OCI-LY7 (cell line): ENCODE measurements around the gene SPTBN4. TPM values are rescaled to one million over a fixed set of nuclear protein-coding genes. Genes with fewer than 3 reads are reported as not detected.

Source experiments
- BruUV-seq: library from RNA; stranded (reverse); fragments of 400-500 nt; replicated peaks from 2 replicates; lab custom pipeline; 2021; lab: Mats Ljungman, UMichigan
- CTCF ChIA-PET: fragments of 300-600 bp; sonication (Branson Sonifier 250); formaldehyde crosslinking; loops from one replicate; lab custom pipeline; 2022; ENCODE audit warnings: antibody characterized with exemption; ENCODE audit not compliant: unreplicated experiment; lab: Charles Lee
- POLR2A ChIA-PET: fragments of 300-600 bp; sonication (Branson Sonifier 250); formaldehyde crosslinking; loops from one replicate; lab custom pipeline; 2022; ENCODE audit warnings: antibody characterized with exemption; lab: Charles Lee
- DNase-seq: peaks from one replicate; pipeline ENCODE4 v3.0.0-alpha.2; 2015; ENCODE audit warnings: low spot score
- H2AFZ ChIP-seq: fragments of 200-600 bp; sonication (generic), shearing (Covaris generic); 2 replicates; pipeline ENCODE4 v1.6.1; 2014; ENCODE audit warnings: mild to moderate bottlenecking, antibody characterized with exemption, low read length, moderate library complexity
- H3K27ac ChIP-seq: fragments of 200-600 bp; sonication (generic); 2 replicates; pipeline ENCODE4 v1.5.1; 2014; ENCODE audit warnings: mixed run types, low read depth, mild to moderate bottlenecking, moderate library complexity, low read length, inconsistent platforms; ENCODE audit not compliant: poor library complexity, severe bottlenecking
- H3K36me3 ChIP-seq: fragments of 200-600 bp; sonication (generic); 2 replicates; pipeline ENCODE4 v1.6.1; 2014; ENCODE audit warnings: mild to moderate bottlenecking, antibody characterized with exemption, low read length, moderate library complexity, mixed read lengths; ENCODE audit not compliant: insufficient read depth
- H3K4me1 ChIP-seq: fragments of 200-600 bp; sonication (generic); 2 replicates; pipeline ENCODE4 v1.5.1; 2014; ENCODE audit warnings: mild to moderate bottlenecking, low read length; ENCODE audit not compliant: insufficient read depth, poor library complexity, severe bottlenecking
- H3K4me2 ChIP-seq: fragments of 200-600 bp; sonication (generic); 2 replicates; pipeline ENCODE4 v1.6.1; 2014; ENCODE audit warnings: mild to moderate bottlenecking, low read length
- H3K4me3 ChIP-seq: fragments of 200-600 bp; sonication (generic); 2 replicates; pipeline ENCODE4 v1.5.1; 2014; ENCODE audit warnings: mild to moderate bottlenecking, low read depth, low read length; ENCODE audit not compliant: poor library complexity, severe bottlenecking
- H3K79me2 ChIP-seq: fragments of 200-600 bp; sonication (generic); 2 replicates; pipeline ENCODE4 v1.6.1; 2016; ENCODE audit warnings: low read depth, mild to moderate bottlenecking, low read length, moderate library complexity, mixed read lengths; ENCODE audit not compliant: insufficient read depth
- H3K9me2 ChIP-seq: fragments of 200-600 bp; sonication (generic); 2 replicates; pipeline ENCODE4 v1.6.1; 2016; ENCODE audit warnings: mild to moderate bottlenecking, low read length, mixed read lengths; ENCODE audit not compliant: insufficient read depth
- H3K9me3 ChIP-seq: fragments of 200-600 bp; sonication (generic); 2 replicates; pipeline ENCODE4 v1.6.1; 2014; ENCODE audit warnings: mild to moderate bottlenecking, mixed run types, low read length, mixed read lengths
- H4K20me1 ChIP-seq: fragments of 200-600 bp; sonication (generic); 2 replicates; pipeline ENCODE4 v1.6.1; 2014; ENCODE audit warnings: mild to moderate bottlenecking, antibody characterized with exemption, low read length, moderate library complexity, mixed read lengths; ENCODE audit not compliant: insufficient read depth
- CTCF ChIP-seq: fragments of 200-600 bp; sonication (generic); conservative IDR thresholded peaks from 2 replicates; pipeline ENCODE4 v1.5.1; 2014; ENCODE audit warnings: mild to moderate bottlenecking, antibody characterized with exemption, low read length, moderate library complexity, mixed read lengths
- EZH2phosphoT487 ChIP-seq: fragments of 200-600 bp; sonication (generic); IDR thresholded peaks from 2 replicates; pipeline ENCODE4 v1.6.1; 2018; ENCODE audit warnings: low read depth, borderline replicate concordance, mild to moderate bottlenecking, mixed run types, antibody characterized with exemption, low read length, moderate library complexity, mixed read lengths
- intact Hi-C: fragments of 100-400 bp; cut with micrococcal nuclease; formaldehyde crosslinking; loops from one replicate; pipeline ENCODE4 v1.10.0; 2022; ENCODE audit not compliant: unreplicated experiment
- total RNA-seq, 2 experiments: library from RNA; depleted of rRNA in 1 of 2; stranded (reverse); fragments of >200 nt in 1 of 2; shearing (Covaris generic) in 1 of 2; gene quantifications; 2 replicates each; pipeline ENCODE4 v1.2.3, GENCODE V29; 2014 to 2022

SPTBN4 gene
- total RNA-seq, 2 experiments from 2014 or later = 4.1 to 6.3 TPM

DNA sequence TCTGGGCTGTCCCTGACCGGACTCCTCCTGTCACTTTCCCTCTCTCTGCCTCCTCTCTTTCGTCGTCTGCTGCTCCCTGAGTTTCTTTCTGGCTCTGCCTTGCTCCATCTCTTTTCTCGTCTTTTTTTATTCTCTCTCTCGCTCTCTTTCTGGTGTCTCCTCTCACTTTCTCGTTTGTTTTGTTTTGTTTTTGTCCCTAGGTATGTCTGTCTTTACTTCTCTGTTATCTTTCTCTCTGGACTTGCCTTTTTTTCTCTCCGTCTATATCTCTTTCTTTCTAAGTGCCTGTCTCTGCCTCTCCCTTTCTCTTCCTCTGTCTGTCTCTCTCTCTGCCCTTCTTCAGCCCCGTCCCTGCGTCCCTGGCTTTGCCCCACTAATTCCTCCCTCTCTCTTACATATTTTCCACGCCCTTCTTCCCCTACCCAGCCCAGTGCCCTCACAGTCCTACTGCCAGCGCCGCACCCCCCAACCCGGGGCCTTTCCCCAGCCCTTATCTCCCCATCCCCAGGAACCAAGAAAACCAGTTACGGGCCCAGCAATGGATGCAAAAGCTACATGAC is 61.8 kb downstream of the SPTBN4 start:
- Histone ChIP-seq H3K4me1 (peaks cover 20% of the 10 kb centered on the region), H3K4me3 (no peak overlapping the region), H3K4me2 (peak overlapping the region; percentile 25; the same call in 1 of the 2 replicates), H3K27ac (no peak overlapping the region), H4K20me1 (no peaks in the 10 kb centered on the region), H3K79me2 (no peaks in the 10 kb centered on the region), H3K9me2 (no peaks in the 10 kb centered on the region), H2AFZ (peak overlapping the region; percentile 87; the same call in 1 of the 2 replicates), H3K9me3 (no peaks in the 10 kb centered on the region), H3K36me3 (no peaks in the 10 kb centered on the region)
- TF ChIP-seq CTCF = no peak
- no peak for TF ChIP-seq EZH2phosphoT487
- CTCF ChIA-PET = no interaction called here
- no peak for DNase-seq
- POLR2A ChIA-PET = no interaction called here
- intact Hi-C loops = loop anchor here (10.0 kb wide), 2 partner anchors 106 to 384 kb away; no protein-coding TSS in a partner anchor
- BruUV-seq = no TSS peak

DNA sequence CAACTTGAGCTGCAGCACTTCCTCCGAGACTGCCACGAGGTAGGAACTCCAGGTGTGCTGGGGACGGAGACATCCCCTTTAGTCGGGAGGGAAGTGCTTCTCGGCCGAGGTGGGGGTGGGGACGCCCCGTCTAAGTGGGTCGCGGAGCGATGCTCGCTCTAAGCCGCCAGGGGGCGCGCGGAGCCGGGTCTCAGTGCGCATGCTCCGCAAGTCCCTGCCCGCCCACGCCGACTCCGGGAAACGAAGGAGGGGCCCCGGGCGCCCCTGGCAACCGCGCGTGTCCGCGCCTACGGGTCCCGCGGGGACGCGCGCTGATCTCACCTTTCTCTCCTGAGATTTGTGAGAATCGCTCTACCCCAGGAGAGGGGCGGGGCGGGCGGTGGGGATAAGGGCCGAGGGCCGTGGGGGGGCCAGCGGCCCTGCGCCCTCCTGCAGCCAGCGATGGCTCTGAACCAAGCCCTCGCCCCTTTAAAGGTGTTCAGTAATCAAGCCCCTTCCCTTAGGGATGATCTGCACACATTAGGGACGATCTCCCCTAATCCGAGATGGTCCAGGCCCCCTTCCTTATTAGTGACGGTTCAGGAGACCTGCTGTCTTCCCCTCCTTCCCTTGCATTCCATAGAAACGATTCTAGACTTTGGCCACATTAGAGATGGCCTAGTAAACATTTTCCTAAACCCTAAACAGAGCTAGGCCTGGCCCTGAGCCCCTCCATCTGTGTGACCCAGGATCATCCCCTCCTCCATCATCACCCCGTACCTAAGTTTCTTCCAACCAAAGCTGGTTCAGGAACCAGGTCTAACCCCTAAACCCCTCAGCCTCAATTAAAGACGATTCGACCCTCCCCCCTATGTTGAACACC is 62.5 kb downstream of the SPTBN4 start:
- CTCF ChIA-PET = no interaction called here
- intact Hi-C loops = loop anchor here (10.0 kb wide), 2 partner anchors 105 to 385 kb away; no protein-coding TSS in a partner anchor
- no peaks in the 10 kb centered on the region for H3K9me3 ChIP-seq
- no peaks in the 10 kb centered on the region for H3K79me2 ChIP-seq
- no peaks in the 10 kb centered on the region for H4K20me1 ChIP-seq
- peak overlapping the region; percentile 87; the same call in 1 of the 2 replicates for H2AFZ ChIP-seq
- H3K36me3 ChIP-seq = no peaks in the 10 kb centered on the region
- H3K4me3 ChIP-seq = peak overlapping the region; percentile 61
- TF ChIP-seq CTCF (peak; percentile 90), EZH2phosphoT487 (no peak)
- H3K27ac ChIP-seq = no peak overlapping the region
- peak overlapping the region; percentile 75 for H3K4me2 ChIP-seq
- peaks cover 19% of the 10 kb centered on the region for H3K4me1 ChIP-seq
- DNase-seq = peak; percentile 92
- POLR2A ChIA-PET = no interaction called here
- no peaks in the 10 kb centered on the region for H3K9me2 ChIP-seq
- BruUV-seq = no TSS peak
